Forelimb muscle (tissue), 1 donor: Measurements from ENCODE around the gene CDH2. TPM values are rescaled to one million over a fixed set of nuclear protein-coding genes. Genes with fewer than 3 reads are reported as not detected.

Experiments used
- DNase-seq: peaks from one replicate; pipeline ENCODE4 v3.0.0-alpha.2; 2013; ENCODE audit warnings: low read depth
- polyA plus RNA-seq: library from polyadenylated mRNA; unstranded; fragments of 120-200 nt; gene quantifications from one replicate; pipeline ENCODE4 v1.2.1, GENCODE V29; 2013; ENCODE audit not compliant: insufficient read length

The CDH2 gene
- polyA plus RNA-seq, 1 donor: 4.4 TPM

DNA sequence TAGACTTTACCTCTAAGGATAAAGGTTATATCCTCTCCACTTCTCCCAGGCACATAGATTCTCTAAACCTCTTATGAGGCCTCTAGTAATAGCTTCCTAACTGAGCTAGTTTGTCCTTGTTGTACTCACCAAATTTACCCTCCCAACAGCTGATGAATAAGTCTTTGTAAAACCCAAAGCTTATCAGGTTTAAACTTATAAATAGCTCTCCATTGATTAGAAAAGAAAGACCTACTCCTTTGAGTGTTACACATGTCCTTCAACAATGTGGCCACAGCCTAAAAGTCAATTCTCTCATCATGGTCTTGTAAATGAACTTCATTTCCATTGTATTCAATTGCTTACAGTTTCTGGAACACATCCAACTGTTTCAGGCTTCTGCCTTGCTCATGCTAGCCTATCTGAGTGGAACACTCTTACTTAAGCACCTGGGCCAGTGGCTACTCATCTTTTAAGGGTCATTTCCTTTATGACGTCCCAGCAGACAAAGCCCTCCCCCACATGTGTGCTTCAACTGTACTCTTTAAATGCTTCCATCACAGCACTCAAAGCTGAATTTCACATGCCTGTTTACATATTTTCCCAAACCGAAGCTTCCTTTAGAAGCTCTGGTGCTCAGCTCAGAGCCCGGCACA is 131.6 kb downstream of the CDH2 start:
- DNase-seq: no peak

DNA sequence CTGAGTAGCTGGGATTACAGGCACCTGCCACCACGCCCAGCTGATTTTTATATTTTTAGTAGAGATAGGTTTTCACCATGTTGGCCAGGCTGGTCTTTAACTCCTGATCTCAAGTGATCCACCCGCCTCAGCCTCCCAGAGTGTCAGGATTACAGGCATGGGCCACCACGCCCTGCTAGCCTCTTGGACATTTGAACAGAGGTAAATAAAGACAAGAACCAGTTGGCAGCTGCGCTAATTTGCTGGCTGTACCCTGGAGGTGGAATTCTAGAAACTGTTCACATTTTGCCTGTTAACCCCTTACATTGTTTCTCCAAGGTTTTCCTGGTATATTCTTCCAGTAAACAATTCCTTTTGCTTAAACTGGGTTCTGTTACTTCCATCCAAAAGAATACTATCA is 132.9 kb downstream of the CDH2 start:
- DNase-seq: no peak

DNA sequence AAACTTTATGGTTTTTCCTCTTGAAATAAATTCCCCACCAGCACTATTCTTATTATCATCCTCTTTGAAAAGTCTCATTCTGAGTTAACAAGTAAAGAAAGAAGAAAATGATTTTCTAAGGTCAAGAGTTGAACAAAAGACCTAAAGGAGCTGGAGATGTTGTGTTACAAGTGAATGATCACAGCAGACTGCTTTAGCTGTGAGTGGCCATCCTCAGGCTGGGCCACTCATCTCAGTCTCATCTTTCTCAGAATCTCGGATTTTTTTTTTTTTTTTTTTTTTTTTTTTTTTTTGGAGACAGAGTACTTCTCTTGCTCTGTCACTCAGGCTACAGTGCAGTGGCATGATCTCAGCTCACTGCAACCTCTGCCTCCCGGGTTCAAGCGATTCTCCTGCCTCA is 133.3 kb downstream of the CDH2 start:
- DNase-seq: no peak

DNA sequence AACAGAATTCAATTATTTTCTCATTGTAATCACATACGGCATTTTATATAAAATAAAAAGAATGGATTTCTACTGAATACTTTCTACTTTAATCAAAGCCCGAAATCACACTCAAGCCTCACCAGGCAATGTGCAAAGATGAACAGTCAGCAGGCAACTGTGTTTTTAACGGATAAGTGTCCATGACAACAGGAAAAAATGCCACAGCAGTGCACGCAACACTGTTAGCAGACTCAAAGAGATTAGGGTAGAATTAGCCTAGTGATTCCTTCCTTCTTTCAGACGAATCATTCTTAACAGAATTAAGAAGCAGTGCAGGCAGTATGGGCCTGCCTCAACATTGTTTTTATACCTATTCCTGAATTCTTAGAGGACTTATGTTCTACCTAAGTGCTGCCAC is 135.6 kb downstream of the CDH2 start:
- DNase-seq: no peak

DNA sequence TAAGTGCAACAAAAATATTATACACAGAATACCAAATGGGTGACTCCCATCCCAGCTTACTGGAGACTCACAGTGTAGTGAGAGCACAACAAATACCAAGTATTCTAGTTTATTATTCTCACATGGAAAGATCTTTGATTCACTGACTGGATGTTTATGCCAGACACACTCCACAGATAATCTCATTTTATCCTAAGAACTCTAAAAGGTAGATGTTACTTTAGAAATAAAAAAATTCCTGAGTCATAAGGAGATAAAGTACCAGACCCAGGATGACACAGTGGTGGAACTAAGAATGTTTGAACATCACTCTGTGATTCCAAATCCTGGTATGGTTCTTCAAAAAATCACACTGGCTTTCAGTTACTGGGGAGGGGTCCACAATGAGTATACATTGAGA is 136.2 kb downstream of the CDH2 start:
- DNase-seq: no peak

DNA sequence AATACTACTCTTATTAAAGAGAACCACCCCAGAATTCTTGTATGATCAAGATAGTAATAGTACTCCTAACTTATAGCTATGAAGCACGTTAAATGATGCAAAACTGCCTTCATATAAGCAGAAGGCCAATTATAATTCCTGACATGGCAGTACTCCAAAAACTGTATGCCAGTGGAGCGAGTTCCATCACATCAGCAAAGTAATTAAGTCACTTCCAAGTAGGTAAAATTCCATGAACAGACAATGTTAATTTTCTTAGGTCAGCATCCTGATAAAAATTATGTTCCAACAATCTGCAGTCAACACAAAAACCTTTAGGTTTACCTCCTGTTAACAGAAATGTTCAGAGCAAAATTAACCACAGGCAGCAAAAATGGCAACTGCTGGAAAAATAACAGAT is 136.7 kb downstream of the CDH2 start:
- DNase-seq: no peak

DNA sequence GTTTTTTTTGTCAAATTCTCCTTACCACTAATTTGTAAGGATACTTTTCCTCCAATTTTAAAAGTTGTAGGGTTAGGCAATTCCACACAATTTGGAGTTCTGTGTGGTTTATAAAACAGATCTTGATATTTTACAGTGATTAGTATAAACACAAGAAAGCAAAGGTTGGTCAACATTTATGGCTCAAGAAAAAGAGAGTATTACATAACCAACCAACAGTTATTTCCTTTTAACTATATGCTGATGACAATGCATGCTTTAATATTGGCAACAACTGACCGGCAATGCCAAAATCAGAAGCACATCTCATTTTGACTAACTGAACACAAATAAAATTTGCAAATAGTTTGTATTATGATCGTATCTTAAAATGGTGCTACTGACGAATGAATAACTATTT is 137.2 kb downstream of the CDH2 start:
- no peak for DNase-seq

DNA sequence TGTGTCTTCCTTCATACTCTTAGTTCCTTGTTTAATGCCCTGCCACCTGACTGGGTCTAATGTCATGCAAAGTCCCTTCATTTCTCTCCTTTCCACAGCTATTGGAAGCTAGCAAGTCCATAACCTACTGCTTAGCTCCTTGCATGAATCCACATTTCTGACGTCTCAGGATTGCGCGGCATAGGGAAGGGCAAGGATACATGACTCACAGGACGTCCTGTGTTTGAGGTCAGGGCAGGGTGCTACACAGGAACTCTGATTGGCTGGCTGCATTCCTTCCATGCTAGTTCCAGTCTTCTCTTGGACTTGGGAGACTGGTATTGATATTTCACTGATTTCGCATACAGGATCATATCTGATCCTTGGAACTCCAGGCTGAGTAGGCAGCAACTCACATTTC is 137.9 kb downstream of the CDH2 start:
- DNase-seq: no peak

DNA sequence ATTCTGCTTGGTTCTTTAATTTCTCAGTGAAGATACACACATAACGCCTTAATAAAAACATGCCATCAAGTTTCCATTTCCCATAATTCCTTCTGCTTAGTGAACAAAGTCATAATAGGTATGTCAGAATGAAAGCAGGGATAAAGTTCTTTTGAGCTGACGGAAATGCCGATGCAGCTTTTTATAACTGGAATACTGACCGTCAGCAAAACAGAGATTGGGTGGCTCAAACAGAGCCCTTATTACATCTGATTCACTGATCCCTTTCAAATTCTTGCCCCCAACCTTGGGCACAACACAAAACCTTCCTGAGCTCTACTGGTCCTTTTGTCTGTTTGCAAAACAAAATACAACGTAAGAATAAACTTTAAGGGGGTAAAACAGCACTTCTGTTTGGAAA is 140.4 kb downstream of the CDH2 start:
- DNase-seq: no peak

DNA sequence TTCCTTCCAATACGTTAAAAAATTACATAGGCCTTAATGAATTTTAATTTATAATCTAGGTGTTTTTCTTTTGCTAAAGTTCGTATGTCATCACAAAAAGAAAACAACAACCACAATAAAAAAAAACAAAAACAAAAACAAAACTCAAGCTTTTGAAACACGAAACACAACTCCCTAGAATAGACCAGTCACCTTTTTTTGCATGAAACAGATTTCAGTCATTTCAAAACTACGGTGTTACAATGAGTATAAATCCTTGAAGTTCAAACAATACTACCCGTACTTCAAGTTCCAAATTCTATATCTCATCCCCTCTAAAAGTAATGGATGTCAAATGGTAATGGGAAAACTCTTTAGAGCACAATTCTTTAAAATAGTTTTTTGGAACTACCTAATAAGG is 142.4 kb downstream of the CDH2 start:
- no peak for DNase-seq

DNA sequence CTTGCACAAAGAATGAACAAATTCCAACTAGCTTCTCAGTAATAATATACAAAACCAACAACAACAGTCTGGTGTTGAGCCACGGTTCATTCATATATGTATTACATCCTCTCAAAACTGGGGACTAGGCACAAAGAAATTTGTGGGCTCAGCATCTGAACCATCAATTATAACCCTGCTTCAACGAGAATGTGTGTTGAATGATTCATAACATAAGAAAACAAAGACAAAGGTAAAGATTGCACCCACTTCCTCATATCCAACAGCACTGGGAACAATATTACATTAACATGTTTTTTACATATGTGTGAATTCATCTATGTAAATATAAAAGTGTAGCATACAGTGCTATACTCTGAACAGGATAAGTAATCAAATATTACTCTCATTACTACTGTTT is 144.8 kb downstream of the CDH2 start:
- DNase-seq: no peak

DNA sequence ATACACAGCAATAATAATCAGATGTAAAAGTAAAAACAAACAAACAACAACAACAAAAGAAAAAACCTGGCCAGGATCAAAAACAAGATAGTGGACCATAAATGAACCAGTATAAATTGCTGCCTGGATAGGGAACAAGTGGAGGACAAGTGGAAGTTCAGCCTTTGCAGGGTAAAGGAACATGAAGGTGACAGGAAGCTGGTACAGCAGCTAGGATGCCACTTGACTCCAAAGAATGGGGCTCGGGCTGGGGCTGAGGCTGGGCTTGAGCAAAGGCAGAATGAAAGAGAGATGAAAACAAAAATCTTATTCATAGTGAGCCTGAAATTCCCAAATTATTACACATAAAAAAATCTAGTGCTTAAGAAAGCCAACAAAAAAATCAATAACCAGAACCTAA is 146.5 kb downstream of the CDH2 start:
- DNase-seq: no peak

DNA sequence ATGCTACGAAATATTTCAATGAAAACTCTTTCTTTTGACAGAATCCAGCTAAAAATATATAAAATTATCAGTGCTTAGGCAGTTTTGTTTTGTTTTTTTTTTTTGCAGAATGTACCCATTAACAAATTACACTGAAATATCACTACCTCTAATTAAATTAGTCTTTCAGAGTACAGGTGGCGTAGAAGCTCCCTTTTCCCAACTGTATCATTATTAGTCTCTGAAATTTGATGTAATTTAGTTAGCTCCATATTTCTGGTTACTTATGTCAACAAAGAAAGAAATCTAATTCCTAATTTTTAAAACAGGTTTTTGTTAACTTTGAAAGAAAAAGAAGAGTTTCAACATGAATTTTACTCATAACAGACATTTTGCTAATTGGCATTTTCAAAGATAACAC is 149.2 kb downstream of the CDH2 start:
- DNase-seq: no peak

DNA sequence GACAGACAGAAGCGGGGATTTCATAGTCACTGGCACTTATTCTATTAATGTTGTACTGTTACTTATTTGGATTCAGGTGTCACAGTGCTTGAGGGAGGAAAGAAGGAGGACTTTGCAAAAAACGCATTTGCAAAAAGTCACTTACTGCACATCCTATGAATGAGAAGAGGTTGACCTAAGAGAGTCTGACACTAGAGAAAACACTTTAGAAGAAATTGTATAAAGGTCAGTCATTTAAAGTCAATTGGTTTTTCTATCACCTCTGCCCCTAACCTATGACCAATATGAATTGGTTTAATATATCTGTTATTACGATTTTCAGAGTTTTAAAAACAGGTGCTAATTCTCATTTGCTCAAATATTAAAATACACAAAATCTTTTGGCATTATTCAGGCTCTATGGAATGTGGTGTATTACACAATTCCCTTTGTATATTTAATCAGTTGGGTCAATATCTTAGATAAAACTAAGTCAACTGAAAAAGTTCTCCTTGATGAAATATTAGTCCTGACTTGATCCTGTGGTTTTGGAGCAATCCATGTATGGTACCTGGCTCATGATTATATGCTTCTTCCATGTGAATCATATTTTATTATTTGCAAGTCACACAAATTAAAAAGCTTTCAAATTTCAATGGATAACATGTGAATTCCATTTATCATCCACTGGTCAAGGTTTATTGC is 157.4 kb downstream of the CDH2 start:
- DNase-seq: no peak

DNA sequence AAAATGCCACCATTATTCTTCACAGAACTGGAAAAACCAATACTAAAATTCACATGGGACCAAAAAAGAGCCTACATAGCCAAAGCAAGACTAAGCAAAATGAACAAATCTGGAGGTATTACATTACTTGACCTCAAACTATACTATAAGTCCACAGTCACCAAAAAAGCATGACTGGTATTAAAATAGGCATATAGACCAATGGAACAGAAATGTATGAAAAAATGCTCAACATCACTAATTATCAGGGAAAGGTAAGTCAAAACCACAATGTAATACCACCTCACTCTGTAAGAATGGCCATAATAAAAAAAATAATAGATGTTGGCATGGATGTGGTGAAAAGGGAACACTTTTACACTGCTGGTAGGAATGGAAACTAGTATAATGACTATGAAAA is 158.6 kb downstream of the CDH2 start:
- DNase-seq: no peak

DNA sequence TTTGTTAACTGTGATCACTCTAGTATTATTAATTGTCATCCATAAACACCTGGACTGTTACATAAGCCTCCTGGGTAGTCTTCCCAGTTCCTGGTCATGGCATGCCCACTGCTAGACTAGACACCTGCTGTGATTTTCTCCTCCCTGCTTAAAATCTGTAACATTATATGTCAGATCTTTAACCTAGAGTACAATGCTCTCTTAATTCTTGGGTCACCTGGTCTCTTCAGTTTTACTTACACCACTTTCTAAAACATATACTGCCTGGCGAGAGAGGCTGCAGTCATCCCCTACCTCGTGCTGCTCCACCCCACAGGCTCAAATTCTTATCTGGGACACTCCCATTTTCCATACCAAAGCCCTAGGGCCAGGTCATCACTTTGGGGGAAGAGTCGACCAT is 161.3 kb downstream of the CDH2 start:
- no peak for DNase-seq

DNA sequence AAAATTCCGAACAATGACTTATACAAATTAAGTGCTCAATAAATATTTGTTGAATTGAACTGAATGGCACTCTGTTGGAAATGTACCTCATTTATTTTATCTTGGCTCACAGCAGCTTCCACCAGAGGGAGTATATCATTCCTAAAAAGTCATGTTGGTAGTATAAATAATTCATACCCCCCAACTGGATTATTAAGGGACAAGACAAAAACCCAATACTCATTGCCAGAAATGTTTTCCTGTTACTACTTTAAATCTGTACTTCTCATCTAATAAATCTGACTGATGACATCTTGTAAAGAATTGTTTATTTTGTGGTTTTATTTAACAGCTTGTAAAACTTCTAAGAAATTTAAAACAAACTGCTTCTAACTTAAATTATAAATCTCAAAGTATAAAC is 163.9 kb downstream of the CDH2 start:
- no peak for DNase-seq

DNA sequence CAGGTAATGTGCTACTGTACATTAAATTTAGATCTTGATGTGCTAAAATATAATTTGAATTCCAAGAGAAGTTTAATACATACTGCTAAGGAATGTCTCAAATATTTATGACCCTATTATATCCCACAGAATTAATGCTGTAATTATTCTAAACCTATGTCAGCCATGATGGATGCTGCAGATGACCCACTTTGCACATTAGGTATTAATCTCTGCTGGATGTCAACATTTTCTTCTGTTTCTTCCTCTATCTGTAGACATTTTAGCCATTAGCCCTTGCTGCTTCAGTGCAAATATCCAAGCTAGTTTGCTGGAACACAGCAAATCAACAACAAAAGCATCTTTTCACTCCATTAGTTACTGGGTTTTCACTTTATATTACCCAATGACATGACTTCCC is 164.6 kb downstream of the CDH2 start:
- no peak for DNase-seq

DNA sequence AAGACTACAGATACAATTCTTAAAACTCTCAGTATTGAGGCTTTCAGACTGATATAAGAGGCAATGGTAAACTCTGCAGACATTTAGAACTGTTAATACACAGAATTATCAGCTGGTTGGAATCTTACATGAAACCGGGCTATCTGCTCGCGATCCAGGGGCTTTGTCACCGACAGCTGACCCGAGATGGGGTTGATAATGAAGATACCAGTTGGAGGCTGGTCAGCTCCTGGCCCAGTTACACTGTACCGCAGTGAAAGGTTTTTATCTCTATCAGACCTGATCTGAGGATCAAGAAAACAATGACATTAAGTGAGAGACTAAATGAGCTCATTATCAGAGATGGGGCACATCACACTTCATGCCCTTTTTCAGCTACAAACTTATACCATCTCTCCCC is 167.3 kb downstream of the CDH2 start:
- no peak for DNase-seq

DNA sequence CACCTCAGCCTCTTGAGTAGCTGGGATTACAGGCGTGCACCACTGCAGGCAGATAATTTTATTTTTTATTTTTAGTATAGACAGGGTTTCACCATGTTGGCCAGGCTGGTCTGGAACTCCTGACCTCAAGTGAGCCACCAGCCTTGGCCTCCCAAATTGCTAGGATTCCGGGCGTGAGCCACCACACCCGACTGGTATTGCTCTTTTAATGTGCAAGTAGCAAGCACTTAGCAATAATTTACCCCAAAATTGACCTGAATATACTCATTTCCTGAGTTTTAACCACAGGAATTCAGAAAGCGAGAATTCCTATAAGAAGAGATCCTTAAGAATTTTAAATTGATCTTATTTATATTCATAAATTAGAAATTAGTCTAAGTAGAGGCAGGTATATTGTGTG is 169.1 kb downstream of the CDH2 start:
- no peak for DNase-seq

DNA sequence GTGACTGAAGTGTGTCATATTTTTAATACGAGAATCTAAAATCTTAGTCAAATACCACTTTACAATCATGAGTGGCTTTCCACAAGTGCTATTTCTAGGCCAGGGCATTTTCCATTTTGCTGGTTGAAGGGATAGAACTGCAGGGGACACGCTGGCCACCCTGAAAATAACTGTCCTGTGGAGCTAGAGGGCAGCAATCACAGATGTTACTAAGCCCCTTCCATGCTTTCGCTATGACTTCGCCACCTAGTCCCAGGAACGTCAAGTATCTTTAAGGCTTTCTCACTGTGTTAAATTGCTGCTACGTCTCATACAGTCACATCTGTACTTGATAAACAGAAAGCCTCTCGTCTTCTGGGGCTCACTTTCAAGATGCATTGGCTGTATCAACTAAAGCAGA is 171.8 kb downstream of the CDH2 start:
- no peak for DNase-seq

DNA sequence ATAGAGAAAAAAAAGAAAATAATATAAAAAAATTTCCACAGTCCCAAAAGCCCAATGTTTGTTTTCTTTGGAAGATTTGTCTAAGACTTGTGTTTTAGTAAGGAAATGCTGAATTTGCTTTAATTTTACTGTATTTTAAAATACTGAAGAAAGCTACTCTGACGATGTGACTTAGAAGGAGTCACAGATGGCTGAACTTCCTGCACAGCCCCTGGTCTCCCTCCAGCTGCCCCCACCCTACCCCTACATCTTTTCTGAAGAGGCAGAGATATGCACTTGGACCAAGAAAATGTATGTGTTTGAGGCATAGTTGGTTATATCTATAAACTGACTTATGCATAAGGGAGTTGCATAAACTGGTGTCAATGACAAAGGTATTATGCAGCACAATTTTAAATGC is 172.3 kb downstream of the CDH2 start:
- no peak for DNase-seq

DNA sequence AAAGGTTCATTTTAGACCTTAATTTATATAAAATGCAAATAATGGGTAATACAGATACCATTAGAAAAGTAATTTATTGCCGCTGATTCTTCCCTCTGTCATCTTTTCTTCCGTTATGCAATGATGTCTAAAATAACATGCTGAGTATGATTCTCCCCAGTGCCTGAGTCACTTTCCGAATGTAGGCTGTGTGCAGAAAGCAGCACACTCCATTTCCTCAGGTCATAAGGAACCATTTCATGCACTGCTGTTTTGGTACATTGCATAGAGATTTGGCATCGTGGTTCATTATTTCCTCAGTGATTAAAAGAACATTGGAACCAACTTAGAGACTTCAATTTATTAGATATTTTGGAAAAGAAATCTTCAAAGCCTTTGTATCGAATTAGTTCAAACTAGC is 173.5 kb downstream of the CDH2 start:
- DNase-seq: no peak

DNA sequence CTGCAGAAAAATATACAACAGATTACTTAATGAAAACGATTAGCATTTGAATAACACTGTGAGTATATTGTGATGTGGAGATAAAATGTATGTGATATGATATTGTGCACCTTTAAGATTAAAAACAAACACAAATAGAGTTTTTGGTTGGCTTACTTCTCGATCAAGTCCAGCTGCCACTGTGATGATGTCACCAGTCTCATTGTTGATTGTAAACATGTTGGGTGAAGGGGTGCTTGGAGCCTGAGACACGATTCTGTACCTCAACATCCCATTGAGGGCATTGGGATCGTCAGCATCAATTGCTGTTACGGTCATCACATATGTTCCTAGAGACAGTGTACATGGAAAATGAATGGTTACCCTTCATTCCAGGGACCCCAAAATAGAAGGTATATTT is 174.1 kb downstream of the CDH2 start:
- DNase-seq: no peak
